HepG2 (cell line): ENCODE results near the gene NTMT1. TPM values are rescaled to one million over a fixed set of nuclear protein-coding genes. Genes with fewer than 3 reads are reported as not detected.
A peak's percentile ranks its signal among the peaks of the same experiment; 100 is the strongest.

Source experiments
- ARNT ChIP-seq: fragments of 450-650 bp; IDR thresholded peaks from 2 replicates; pipeline ENCODE4 v1.6.1; 2017
- BCL3 ChIP-seq: sonication (generic); formaldehyde crosslinking; IDR thresholded peaks from 2 replicates; pipeline ENCODE4 v1.5.1; 2020; ENCODE audit warnings: mild to moderate bottlenecking, missing genetic modification reagents, moderate library complexity
- ETS1 ChIP-seq: sonication (generic); formaldehyde crosslinking; IDR thresholded peaks from 2 replicates; pipeline ENCODE4 v1.4.0; 2020; ENCODE audit warnings: missing genetic modification reagents
- HMGA1 ChIP-seq: sonication (generic); formaldehyde crosslinking; conservative IDR thresholded peaks from 2 replicates; pipeline ENCODE4 v1.4.0; 2020; ENCODE audit warnings: missing genetic modification reagents
- KDM4B ChIP-seq: sonication (generic); formaldehyde crosslinking; IDR thresholded peaks from 2 replicates; pipeline ENCODE4 v1.4.0; 2020; ENCODE audit warnings: missing genetic modification reagents
- MIXL1 ChIP-seq: IDR thresholded peaks from 2 replicates; pipeline ENCODE4 v1.6.1; 2016
- MLXIP ChIP-seq: sonication (generic); formaldehyde crosslinking; IDR thresholded peaks from 2 replicates; pipeline ENCODE4 v1.9.0; 2021; ENCODE audit warnings: missing genetic modification reagents, borderline replicate concordance
- RERE ChIP-seq: IDR thresholded peaks from 2 replicates; pipeline ENCODE4 v1.6.1; 2016; ENCODE audit warnings: low read depth, missing genetic modification reagents, missing compliant biosample characterization
- SNRNP70 ChIP-seq: fragments of 200-400 bp; formaldehyde crosslinking; IDR thresholded peaks from 2 replicates; pipeline ENCODE4 v1.6.1; 2017; ENCODE audit warnings: mild to moderate bottlenecking, low read depth, low read length, moderate library complexity
- TBX3 ChIP-seq: fragments of 450-650 bp; IDR thresholded peaks from 2 replicates; pipeline ENCODE4 v1.6.1; 2017; ENCODE audit warnings: antibody characterized with exemption, mild to moderate bottlenecking, inconsistent platforms, borderline replicate concordance
- ZFP36 ChIP-seq: fragments of 150-350 bp; IDR thresholded peaks from 2 replicates; pipeline ENCODE4 v1.6.1; 2018; ENCODE audit warnings: borderline replicate concordance, low read length, low read depth; ENCODE audit not compliant: partially characterized antibody
- ZFYVE20 ChIP-seq: sonication (generic); formaldehyde crosslinking; IDR thresholded peaks from 2 replicates; pipeline ENCODE4 v1.8.0; 2023; ENCODE audit warnings: low read depth, mild to moderate bottlenecking, moderate library complexity, missing genetic modification reagents, borderline replicate concordance
- ZMYM3 ChIP-seq: sonication (generic); formaldehyde crosslinking; IDR thresholded peaks from 2 replicates; pipeline ENCODE4 v1.5.1; 2020; ENCODE audit warnings: mild to moderate bottlenecking, missing genetic modification reagents
- ZNF468 ChIP-seq: sonication (generic); formaldehyde crosslinking; IDR thresholded peaks from 2 replicates; pipeline ENCODE4 v1.8.0; 2022; ENCODE audit warnings: mild to moderate bottlenecking, moderate library complexity, missing genetic modification reagents
- ZNF552 ChIP-seq: sonication (generic); formaldehyde crosslinking; IDR thresholded peaks from 2 replicates; pipeline ENCODE4 v1.9.0; 2022; ENCODE audit warnings: missing genetic modification reagents, mild to moderate bottlenecking, borderline replicate concordance
- ZNF589 ChIP-seq: sonication (generic); formaldehyde crosslinking; conservative IDR thresholded peaks from 2 replicates; pipeline ENCODE4 v1.8.0; 2022; ENCODE audit warnings: mild to moderate bottlenecking, moderate library complexity, missing genetic modification reagents
- ZNF737 ChIP-seq: sonication (generic); formaldehyde crosslinking; IDR thresholded peaks from 2 replicates; pipeline ENCODE4 v1.5.0; 2020; ENCODE audit warnings: missing genetic modification reagents, mild to moderate bottlenecking, borderline replicate concordance
- polyA plus RNA-seq, 8 experiments: library from polyadenylated mRNA; depleted of rRNA in 3 of 8; stranded (reverse) in 7 of 8; unstranded in 1 of 8; fragments of >200 nt; fragmentation: Illumina TruSeq in 4 of 8; extraction: Trizol in 4 of 8; gene quantifications; 2 replicates each; pipeline versions ENCODE4 v1.2.1 to v1.2.3, GENCODE V29; 2011 to 2016; ENCODE audit warnings: low read depth in 4 of 8, missing spikeins in 1 of 8, mixed read lengths in 1 of 8; ENCODE audit not compliant: insufficient read depth in 1 of 8
- total RNA-seq, 5 experiments: library from RNA; depleted of rRNA; stranded (reverse); fragments of >200 nt; fragmentation: Illumina TruSeq; extraction: Trizol; gene quantifications; 2 replicates each; pipeline ENCODE4 v1.2.3, GENCODE V29; 2016; ENCODE audit warnings: low read depth in 1 of 5

Gene NTMT1
- total and polyA plus RNA-seq, 2 of the 13 experiments (the other 11 are each of a cell fraction or from before 2014, with no cell fraction given), result 49.1 to 53.8 TPM

- TF ChIP-seq MIXL1 (CRISPR knock-in tag) (peak; percentile 67; the same call in 1 of the 2 replicates), ZFP36 (no peak), MLXIP (CRISPR knock-in tag) (0 out of 2 replicates have a peak, but pooled peaks have one; percentile 71), ZNF737 (CRISPR knock-in tag) (no peak), BCL3 (CRISPR knock-in tag) (peak; percentile 94), SNRNP70 (no peak), ETS1 (CRISPR knock-in tag) (0 out of 2 replicates have a peak, but pooled peaks have one; percentile 76), ZMYM3 (CRISPR knock-in tag) (peak; percentile 60; the same call in 1 of the 2 replicates), ZNF589 (CRISPR knock-in tag) (peak; percentile 84; the same call in 1 of the 2 replicates), HMGA1 (CRISPR knock-in tag) (no peak), ARNT (no peak), ZFYVE20 (CRISPR knock-in tag) (no peak), TBX3 (peak; percentile 42; the same call in 1 of the 2 replicates), RERE (CRISPR knock-in tag) (peak; percentile 70), ZNF468 (no peak), ZNF552 (CRISPR knock-in tag) (peak; percentile 55), KDM4B (CRISPR knock-in tag) (peak; percentile 86)
Observed at GRCh38 chr9:129597355-129598088, 28.4 kb upstream of the NTMT1 start (continued).
